ENCODE results near the gene CALR3. TPM values are rescaled to one million over a fixed set of nuclear protein-coding genes. Genes with fewer than 3 reads are reported as not detected.

Gene CALR3
- total RNA-seq, 4 donors from 2014 or later, result not detected

DNA sequence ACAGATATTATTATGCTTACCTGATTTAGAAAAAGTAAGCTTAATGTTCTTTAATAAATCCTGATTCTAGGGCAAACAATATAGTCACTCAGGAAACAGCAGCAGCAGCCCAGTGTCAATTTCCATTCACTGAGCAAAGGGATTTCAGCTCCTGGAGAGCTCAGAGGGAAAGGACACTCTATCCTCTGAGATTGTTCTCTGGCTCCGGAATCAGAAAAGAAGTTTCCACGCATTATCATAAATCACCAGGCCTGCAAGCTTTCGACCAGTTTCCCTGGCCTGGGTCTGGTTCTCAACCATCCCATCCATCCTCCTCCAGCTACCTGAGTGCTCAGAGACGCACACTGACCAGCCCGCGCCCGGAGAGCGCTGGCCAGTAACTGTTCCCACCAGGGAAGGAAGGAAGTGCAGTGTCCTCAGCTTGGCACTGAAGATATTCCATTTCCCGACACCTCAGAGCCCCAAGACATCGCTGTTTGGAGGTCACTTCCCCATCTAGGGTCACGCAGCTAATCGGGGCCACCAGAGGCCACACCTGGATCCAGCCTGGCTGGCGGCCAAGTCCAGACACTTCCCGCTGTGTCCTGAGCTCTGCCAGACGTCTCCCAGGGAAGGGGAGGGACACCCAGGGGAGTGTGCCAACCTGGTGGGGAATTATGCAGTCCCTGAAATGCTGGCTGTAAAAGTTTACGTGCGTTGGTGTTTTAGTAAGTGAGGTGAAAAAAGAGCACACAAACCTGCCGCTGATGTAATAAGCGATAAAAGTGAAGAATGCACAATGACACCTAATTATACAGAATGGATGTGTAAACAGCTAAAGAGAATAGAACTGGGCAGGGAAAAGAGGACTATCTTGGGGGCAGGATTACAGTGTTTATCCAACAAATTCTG is 53.3 kb downstream of the CALR3 start:
- H3K27me3 ChIP-seq, result no peaks in the 10 kb centered on the region
- intact Hi-C loops (cut with DNase I; ENCODE audit: low total_unique reads), result no loop called here
- H3K36me3 ChIP-seq, result no peaks in the 10 kb centered on the region
- peak; percentile 81 for DNase-seq
- TF ChIP-seq POLR2AphosphoS5 (IDR thresholded peaks at IDR 0.05), result peak in 2 of 3 donors; percentile 15 to 42
- TF ChIP-seq, protein P1, sequence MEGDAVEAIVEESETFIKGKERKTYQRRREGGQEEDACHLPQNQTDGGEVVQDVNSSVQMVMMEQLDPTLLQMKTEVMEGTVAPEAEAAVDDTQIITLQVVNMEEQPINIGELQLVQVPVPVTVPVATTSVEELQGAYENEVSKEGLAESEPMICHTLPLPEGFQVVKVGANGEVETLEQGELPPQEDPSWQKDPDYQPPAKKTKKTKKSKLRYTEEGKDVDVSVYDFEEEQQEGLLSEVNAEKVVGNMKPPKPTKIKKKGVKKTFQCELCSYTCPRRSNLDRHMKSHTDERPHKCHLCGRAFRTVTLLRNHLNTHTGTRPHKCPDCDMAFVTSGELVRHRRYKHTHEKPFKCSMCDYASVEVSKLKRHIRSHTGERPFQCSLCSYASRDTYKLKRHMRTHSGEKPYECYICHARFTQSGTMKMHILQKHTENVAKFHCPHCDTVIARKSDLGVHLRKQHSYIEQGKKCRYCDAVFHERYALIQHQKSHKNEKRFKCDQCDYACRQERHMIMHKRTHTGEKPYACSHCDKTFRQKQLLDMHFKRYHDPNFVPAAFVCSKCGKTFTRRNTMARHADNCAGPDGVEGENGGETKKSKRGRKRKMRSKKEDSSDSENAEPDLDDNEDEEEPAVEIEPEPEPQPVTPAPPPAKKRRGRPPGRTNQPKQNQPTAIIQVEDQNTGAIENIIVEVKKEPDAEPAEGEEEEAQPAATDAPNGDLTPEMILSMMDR (IDR thresholded peaks at IDR 0.05), result no peak
- 40 to 43% methylated on average over 3 to 19 of the region's 19 CpGs for WGBS, 2 donors (ENCODE audit: low coverage in 1 of 2)
- peak overlapping the region; percentile 44 to 73 (median 61) for H3K27ac ChIP-seq
- H3K4me3 ChIP-seq, result no peak overlapping the region
- H3K4me1 ChIP-seq, result peaks cover 18 to 53% (median 28%) of the 10 kb centered on the region in 4 donors
- in situ Hi-C loops (cut with MboI; ENCODE audit: low pct_ligation_motif_present in 1 of 4, low pct_unique_long_range_greater_than_20kb in 1 of 4, low sequenced_read_pairs in 3 of 4), result no loop called here
- H3K9me3 ChIP-seq, result no peaks in the 10 kb centered on the region

DNA sequence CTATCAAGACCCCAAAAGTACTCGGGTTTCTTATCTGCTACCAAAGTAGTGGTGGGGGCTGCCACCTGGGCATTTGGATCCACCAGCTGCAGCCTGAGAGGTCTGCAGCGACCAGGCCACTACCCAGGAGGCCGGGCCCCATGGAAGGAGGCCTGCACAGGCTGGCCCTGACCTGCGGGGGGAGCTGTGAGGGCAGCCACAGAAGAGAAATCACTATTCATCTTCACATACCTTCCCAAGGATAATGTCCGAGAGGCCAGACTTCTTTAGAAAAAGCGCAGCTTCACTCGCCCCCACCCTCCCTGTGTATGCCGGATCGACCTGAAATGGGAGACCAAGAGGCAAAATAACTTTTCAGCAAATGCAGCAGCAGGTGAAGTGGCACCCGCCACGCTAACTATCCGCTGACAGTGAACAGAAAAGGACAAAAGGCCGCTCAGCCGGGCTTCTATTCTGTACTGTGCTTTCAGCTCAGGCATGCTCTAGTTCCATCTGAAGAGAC is 54.3 kb downstream of the CALR3 start:
- 73 to 87% methylated on average over 2 to 14 of the region's 14 CpGs for WGBS, 2 donors (ENCODE audit: low coverage in 1 of 2)
- H3K36me3 ChIP-seq, result peaks cover 0 to 4% (median 0%) of the 10 kb centered on the region in 4 donors
- H3K4me1 ChIP-seq, result peaks cover 18 to 47% (median 22%) of the 10 kb centered on the region in 4 donors
- H3K4me3 ChIP-seq, result no peak overlapping the region
- H3K9me3 ChIP-seq, result no peaks in the 10 kb centered on the region
- intact Hi-C loops (cut with DNase I; ENCODE audit: low total_unique reads), result no loop called here
- TF ChIP-seq POLR2AphosphoS5 (IDR thresholded peaks at IDR 0.05), result no peak
- TF ChIP-seq POLR2A (IDR thresholded peaks at IDR 0.05), result no peak
- TF ChIP-seq EP300 (IDR thresholded peaks at IDR 0.05; ENCODE audit: low read depth), result no peak
- TF ChIP-seq, protein P1 (IDR thresholded peaks at IDR 0.05), result peak; percentile 33 to 48 (median 39)
- in situ Hi-C loops (cut with MboI; ENCODE audit: low pct_ligation_motif_present in 1 of 4, low pct_unique_long_range_greater_than_20kb in 1 of 4, low sequenced_read_pairs in 3 of 4), result no loop called here
- no peaks in the 10 kb centered on the region for H3K27me3 ChIP-seq
- peak overlapping the region in 3 of 4 donors; percentile 61 to 73 (median 61) for H3K27ac ChIP-seq
- DNase-seq, result no peak

DNA sequence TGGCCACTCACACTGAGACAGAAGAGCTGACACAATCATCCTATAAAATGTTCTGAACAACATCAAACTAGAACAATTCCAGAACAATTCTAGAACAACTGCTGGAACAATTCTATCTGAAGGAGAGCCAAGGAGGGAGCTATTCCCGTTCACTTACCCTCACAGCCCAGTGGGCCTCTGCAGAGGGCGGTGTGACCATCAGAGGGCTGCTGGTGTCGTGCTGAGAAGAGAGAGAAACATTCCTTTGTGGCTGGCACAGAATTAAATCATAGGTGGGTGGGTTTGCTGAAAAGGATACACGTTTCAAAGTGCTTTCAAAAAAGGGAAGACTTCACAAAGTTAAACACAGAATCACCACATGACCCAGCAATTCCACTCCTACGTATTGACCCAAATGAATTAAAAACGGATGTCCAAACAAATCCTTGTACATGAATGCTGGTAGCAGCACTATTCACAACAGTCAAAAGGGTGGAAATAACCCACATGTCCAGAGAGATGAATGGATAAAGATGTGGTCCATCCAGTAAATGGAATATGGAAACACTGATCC is 59.1 kb downstream of the CALR3 start:
- no peaks in the 10 kb centered on the region for H3K27me3 ChIP-seq
- peak overlapping the region; percentile 58 to 82 (median 75) for H3K27ac ChIP-seq
- no peak overlapping the region for H3K4me3 ChIP-seq
- TF ChIP-seq EP300 (IDR thresholded peaks at IDR 0.05; ENCODE audit: low read depth) (no peak), POLR2A (IDR thresholded peaks at IDR 0.05) (no peak), POLR2AphosphoS5 (IDR thresholded peaks at IDR 0.05) (no peak)
- TF ChIP-seq, protein P1 (IDR thresholded peaks at IDR 0.05), result no peak
- no peaks in the 10 kb centered on the region for H3K9me3 ChIP-seq
- no peak for DNase-seq
- H3K36me3 ChIP-seq, result peaks cover 0 to 14% (median 1%) of the 10 kb centered on the region in 4 donors
- peaks cover 0 to 24% (median 8%) of the 10 kb centered on the region in 4 donors for H3K4me1 ChIP-seq
- in situ Hi-C loops (cut with MboI; ENCODE audit: low pct_ligation_motif_present in 1 of 4, low pct_unique_long_range_greater_than_20kb in 1 of 4, low sequenced_read_pairs in 3 of 4) (no loop called here), intact Hi-C loops (cut with DNase I; ENCODE audit: low total_unique reads) (no loop called here)
- 80 to 82% methylated on average over 5 to 6 of the region's 6 CpGs for WGBS, 2 donors (ENCODE audit: low coverage in 1 of 2)

DNA sequence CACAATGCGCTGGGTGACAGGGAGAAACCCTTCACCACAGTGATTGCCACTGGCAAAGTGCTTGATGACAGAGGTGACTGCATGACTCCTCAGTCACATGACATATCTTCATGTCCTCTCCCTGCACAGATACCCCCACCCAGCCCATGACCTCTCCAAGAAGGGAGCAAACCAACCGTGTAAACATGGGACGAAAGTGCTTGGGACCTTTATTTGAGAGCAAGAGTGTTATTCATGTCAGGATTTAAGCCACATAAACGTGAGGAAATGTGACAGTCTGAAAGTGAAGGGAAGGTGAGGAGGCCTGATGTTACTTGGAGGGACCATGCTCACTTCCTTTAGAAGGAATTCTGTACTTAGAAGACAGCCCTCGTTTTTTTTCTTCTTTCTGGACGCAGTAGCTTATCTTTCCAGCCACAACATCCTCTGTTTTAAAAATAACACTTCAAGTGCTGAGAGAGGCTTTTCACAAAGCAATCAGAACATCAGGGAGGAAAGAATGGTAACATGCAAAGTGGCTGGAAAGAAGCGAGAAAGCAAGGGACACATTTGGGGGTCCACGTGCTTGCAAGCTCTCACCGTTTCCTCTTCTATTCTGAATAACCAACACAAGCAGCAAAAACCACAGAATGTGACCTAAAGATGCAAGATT is 59.8 kb downstream of the CALR3 start:
- intact Hi-C loops (cut with DNase I; ENCODE audit: low total_unique reads) (no loop called here), in situ Hi-C loops (cut with MboI; ENCODE audit: low pct_ligation_motif_present in 1 of 4, low pct_unique_long_range_greater_than_20kb in 1 of 4, low sequenced_read_pairs in 3 of 4) (no loop called here)
- DNase-seq, result no peak
- no peak overlapping the region for H3K4me3 ChIP-seq
- 54 to 57% methylated on average over 6 to 9 of the region's 9 CpGs for WGBS, 2 donors (ENCODE audit: low coverage in 1 of 2)
- peaks cover 0 to 14% (median 1%) of the 10 kb centered on the region in 4 donors for H3K36me3 ChIP-seq
- H3K9me3 ChIP-seq, result no peaks in the 10 kb centered on the region
- TF ChIP-seq POLR2A (IDR thresholded peaks at IDR 0.05) (no peak), EP300 (IDR thresholded peaks at IDR 0.05; ENCODE audit: low read depth) (no peak), POLR2AphosphoS5 (IDR thresholded peaks at IDR 0.05) (no peak)
- TF ChIP-seq, protein P1 (IDR thresholded peaks at IDR 0.05), result no peak
- peak overlapping the region; percentile 58 to 82 (median 75) for H3K27ac ChIP-seq
- H3K27me3 ChIP-seq, result no peaks in the 10 kb centered on the region
- H3K4me1 ChIP-seq, result peaks cover 0 to 24% (median 8%) of the 10 kb centered on the region in 4 donors

Measured in transverse colon (tissue), 4 donors.